Measurements from ENCODE around the gene RPN2. TPM values are rescaled to one million over a fixed set of nuclear protein-coding genes. Genes with fewer than 3 reads are reported as not detected.

The RPN2 gene
- total and polyA plus RNA-seq, 7 donors = 66.4 to 131 (median 94.9) TPM

DNA sequence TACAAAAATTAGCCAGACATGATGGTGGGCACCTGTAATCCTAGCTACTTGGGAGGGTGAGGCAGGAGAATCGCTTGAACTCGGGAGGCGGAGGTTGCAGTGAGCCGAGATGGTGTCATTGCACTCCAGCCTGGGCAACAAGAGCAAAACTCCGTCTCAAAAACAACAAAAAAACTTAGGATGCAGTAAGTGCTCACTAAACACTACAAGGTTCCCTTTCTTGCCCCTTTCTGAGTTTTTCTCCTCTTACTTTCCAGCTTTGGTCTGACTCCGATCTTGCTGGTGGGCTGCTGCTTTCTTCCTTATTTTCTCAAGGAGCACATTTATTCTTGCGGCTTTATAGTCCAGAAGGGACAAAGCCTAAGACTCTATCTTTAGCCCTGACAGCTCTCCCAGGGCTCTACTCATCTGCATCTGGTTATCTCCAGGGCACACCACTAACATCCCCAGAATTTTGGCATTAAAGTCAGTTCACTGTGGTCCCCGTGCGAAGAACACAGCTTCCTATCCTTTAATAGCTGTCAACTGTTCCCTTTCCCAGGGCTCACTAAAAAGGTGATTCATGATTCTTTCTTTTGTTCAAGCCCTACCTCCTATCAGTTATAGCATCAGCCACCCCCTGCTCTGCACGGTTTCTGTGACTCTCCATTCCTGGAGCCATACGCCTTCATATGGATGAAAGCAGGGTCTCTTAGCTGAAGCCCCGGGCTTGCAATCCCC is 17.1 kb upstream of the RPN2 start:
- TF ChIP-seq, protein P1, sequence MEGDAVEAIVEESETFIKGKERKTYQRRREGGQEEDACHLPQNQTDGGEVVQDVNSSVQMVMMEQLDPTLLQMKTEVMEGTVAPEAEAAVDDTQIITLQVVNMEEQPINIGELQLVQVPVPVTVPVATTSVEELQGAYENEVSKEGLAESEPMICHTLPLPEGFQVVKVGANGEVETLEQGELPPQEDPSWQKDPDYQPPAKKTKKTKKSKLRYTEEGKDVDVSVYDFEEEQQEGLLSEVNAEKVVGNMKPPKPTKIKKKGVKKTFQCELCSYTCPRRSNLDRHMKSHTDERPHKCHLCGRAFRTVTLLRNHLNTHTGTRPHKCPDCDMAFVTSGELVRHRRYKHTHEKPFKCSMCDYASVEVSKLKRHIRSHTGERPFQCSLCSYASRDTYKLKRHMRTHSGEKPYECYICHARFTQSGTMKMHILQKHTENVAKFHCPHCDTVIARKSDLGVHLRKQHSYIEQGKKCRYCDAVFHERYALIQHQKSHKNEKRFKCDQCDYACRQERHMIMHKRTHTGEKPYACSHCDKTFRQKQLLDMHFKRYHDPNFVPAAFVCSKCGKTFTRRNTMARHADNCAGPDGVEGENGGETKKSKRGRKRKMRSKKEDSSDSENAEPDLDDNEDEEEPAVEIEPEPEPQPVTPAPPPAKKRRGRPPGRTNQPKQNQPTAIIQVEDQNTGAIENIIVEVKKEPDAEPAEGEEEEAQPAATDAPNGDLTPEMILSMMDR (IDR thresholded peaks at IDR 0.05) = no peak
- no peaks in the 10 kb centered on the region for H3K27me3 ChIP-seq (ENCODE audit: insufficient read depth in 3 of 3, low read length in 2 of 3)
- ATAC-seq (no peak), DNase-seq (no peak)
- peaks cover 0 to 31% of the 10 kb centered on the region in 2 donors for H3K36me3 ChIP-seq (ENCODE audit: insufficient read depth in 1 of 2, low read depth in 1 of 2)
- no peaks in the 10 kb centered on the region for H3K4me1 ChIP-seq
- no peaks in the 10 kb centered on the region for H3K9me3 ChIP-seq
- H3K4me3 ChIP-seq = no peak overlapping the region
- WGBS, 3 donors = 74 to 78% (median 76%) methylated on average over 12 of the region's 12 CpGs
- no peak overlapping the region for H3K27ac ChIP-seq
- intact Hi-C loops (cut with DNase I) = no loop called here

DNA sequence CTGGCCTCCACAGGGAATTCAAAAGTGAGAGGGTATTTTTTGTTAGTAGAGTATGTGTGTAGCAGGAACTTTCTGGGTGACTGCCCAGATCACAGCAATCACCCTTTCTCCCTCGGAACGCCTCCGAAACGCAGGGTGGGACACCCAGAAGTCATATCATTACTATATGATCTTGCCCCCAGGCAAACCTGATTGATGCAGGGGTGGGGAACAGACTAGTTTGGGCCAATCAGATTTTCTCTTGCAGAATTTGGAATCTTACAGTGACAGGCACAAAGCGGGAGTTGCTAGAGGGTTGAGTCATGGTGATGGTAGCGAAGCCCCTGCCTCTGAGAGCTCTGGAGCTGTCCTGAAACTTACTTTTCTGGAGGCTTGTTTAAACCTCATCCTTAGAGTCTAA is 16.5 kb upstream of the RPN2 start:
- TF ChIP-seq, protein P1 (IDR thresholded peaks at IDR 0.05) = no peak
- DNase-seq (no peak), ATAC-seq (no peak)
- peaks cover 0 to 32% of the 10 kb centered on the region in 2 donors for H3K36me3 ChIP-seq (ENCODE audit: insufficient read depth in 1 of 2, low read depth in 1 of 2)
- no peaks in the 10 kb centered on the region for H3K9me3 ChIP-seq
- 80 to 85% (median 85%) methylated on average over 6 of the region's 6 CpGs for WGBS, 3 donors
- H3K27me3 ChIP-seq (ENCODE audit: insufficient read depth in 3 of 3, low read length in 2 of 3) = no peaks in the 10 kb centered on the region
- H3K4me3 ChIP-seq = no peak overlapping the region
- H3K27ac ChIP-seq = no peak overlapping the region
- intact Hi-C loops (cut with DNase I) = no loop called here
- no peaks in the 10 kb centered on the region for H3K4me1 ChIP-seq

DNA sequence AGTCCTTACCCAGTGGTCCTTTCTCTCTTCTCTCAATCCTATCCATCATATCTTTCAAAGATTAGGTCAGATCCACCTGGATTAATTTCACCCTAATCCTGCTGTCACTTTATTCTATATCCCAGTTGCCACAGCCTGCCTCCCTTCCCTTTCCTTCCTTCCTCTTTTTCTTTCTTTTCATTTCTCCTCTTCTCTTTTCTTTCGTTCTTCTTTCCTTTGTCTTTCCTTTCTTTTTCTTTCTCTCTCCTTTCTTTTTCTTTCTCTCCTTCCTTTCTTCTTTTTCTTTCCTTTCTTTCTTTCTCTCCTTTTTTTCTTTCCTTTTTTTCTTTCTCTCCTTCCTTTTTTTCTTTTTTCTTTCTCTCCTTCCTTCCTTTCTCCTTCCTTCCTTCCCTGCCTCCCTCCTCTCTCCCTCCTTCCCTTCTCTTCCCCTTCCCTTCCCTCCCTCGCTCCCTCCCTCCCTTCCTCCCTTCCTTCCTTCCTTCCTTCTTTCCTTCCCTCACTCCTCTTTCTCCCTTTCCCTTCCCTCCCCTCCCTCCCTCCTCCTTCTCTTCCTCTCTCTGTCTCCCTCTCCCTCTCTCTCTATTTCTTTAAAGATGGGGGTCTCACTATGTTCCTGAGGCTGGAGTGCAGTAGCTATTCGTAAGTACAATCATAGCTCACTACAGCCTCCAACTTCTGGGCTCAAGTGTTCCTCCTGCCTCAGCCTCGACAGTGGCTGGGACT is 15.1 kb upstream of the RPN2 start:
- intact Hi-C loops (cut with DNase I) = no loop called here
- Histone ChIP-seq H3K27me3 (ENCODE audit: insufficient read depth in 3 of 3, low read length in 2 of 3) (no peaks in the 10 kb centered on the region), H3K9me3 (no peaks in the 10 kb centered on the region), H3K4me3 (no peak overlapping the region), H3K36me3 (ENCODE audit: insufficient read depth in 1 of 2, low read depth in 1 of 2) (peaks cover 0 to 33% of the 10 kb centered on the region in 2 donors), H3K27ac (no peak overlapping the region), H3K4me1 (no peaks in the 10 kb centered on the region)
- no peak for ATAC-seq
- DNase-seq = no peak
- WGBS, 3 donors = 87 to 95% (median 90%) methylated on average over 4 of the region's 4 CpGs
- TF ChIP-seq, protein P1 (IDR thresholded peaks at IDR 0.05) = no peak

DNA sequence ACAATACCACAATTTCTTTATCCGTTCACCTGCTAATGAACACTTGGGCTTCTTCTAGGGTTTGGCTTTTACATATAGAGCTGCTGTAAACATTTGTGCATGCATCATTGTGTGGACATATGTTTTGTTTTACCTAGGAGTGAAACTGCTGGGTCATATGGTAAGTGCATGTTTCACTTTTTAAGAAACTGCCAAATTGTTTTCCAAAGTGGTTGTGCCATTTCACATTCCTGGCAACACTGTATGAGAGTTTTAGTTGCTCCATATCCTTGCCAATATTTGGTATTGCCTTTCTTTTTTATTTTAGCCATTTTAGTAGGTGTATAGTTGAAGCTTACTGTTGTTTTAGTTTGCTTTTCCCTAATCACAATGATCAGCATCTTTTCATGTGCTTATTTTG is 14.1 kb upstream of the RPN2 start:
- TF ChIP-seq, protein P1 (IDR thresholded peaks at IDR 0.05) = no peak
- ATAC-seq (no peak), DNase-seq (no peak)
- peaks cover 0 to 33% of the 10 kb centered on the region in 2 donors for H3K36me3 ChIP-seq (ENCODE audit: insufficient read depth in 1 of 2, low read depth in 1 of 2)
- intact Hi-C loops (cut with DNase I) = no loop called here
- H3K4me1 ChIP-seq = no peaks in the 10 kb centered on the region
- no peak overlapping the region for H3K4me3 ChIP-seq
- 97 to 100% (median 97%) methylated on average over 1 of the region's 1 CpG for WGBS, 3 donors
- H3K9me3 ChIP-seq = no peaks in the 10 kb centered on the region
- H3K27ac ChIP-seq = no peak overlapping the region
- H3K27me3 ChIP-seq (ENCODE audit: insufficient read depth in 3 of 3, low read length in 2 of 3) = no peaks in the 10 kb centered on the region
